Measurements from ENCODE around the gene ADAM12.

Gene ADAM12

DNA sequence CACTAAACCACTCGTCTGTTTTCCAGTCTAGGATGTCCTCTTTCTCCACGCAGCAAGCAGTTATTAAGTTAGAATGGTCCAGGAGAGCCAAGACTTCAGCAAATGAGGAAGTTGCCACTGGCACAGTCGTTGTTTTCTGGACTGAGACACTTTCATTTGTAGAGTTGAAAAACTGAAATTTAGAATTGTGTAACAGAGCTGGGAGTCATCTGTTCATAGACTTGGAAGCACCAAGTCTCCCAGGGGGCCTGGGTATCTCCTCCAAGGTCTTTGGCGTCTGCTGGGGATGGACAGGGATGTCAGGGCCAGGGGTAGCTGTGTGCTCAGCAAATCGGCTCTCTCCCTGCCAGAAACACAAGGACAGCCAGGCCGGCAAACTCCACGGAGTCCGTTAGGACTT, 283.5 kb downstream of the ADAM12 start:
- DNase-seq = no peak

DNA sequence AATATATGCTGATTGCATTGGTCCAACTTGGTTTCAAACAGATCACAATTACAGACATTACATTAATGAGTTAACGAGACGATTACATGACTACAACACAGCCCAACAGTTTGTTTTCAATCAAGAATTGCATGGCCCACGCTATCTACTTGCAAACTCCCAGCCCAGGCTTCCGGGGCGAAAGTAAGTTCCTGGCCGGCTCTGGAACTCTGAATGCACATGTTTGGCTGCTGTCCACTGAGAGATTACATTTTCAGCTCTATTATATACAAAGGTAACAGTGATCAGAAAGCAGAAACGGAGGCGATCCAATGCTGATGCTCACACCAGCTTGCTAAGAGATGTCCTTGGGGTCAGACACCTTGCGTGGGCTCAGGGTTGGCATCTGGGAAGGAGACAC, 285.6 kb downstream of the ADAM12 start:
- no peak for DNase-seq

GRCh38 chr10:126101736-126102135, 286.5 kb downstream of the ADAM12 start:
- no peak for DNase-seq

GRCh38 chr10:126101325-126101724, 287.0 kb downstream of the ADAM12 start:
- DNase-seq = no peak

DNA sequence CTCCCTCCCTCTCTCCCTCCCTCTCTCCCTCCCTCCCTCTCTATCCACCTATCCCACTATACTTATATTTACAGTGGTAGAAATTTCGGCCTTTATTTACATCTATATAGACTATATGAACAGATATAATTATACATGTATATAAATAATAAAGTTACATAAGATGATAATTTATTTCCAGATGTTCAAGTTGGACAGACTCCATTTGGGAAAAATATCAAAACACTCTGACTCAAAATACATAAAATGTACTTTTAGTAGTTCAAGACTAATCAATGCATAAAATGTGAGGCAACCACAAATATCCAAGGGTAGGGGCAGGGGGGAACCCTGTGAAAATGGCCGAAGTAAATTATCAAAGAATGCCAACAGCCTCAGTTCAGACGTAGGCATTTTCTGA, 288.9 kb downstream of the ADAM12 start:
- DNase-seq = no peak

GRCh38 chr10:126098226-126098581, 290.1 kb downstream of the ADAM12 start:
- no peak for DNase-seq

- DNase-seq = no peak
Measured at GRCh38 chr10:126097558-126098225, 290.6 kb downstream of the ADAM12 start.

DNA sequence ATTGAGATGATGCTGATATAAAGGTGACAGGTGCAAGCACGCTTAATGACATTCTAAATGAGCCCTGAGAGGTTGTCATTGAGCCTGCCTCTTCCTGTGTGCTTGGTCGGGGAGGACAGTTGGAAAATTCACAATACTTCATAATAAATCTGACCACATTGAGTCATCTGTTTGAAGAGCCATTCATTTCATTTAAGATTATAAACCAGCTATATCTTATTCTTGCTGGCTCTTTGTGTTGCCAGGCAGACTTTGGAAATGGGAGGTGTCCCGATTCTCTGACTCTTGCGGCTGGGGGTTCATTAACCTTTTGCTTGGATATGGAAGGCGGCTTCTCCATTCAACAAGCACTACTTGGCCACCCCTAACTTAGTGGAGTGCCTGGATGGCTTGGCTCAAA, 293.7 kb downstream of the ADAM12 start:
- DNase-seq = peak; percentile 9

- DNase-seq = no peak
Measured at GRCh38 chr10:126092366-126093215, 295.7 kb downstream of the ADAM12 start.

GRCh38 chr10:126090911-126091728, 297.2 kb downstream of the ADAM12 start:
- no peak for DNase-seq

DNA sequence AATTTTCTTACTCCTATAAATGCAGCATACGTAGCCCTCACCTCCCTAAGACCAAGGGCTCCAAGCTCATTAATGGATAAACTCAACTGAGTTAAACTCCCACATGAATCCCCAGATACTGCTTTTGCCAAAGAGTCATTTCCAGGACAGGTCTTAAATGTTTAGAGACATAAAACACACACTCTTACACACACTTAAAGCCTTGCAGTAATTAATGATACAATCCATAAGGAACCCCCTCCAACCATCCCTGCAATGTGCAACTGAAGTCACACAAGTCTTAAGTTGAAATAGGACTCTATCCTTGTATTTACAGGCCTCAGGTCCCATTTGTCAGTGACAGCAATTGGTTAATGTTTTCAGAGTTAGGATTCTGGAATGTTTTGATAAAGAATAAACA, 297.8 kb downstream of the ADAM12 start:
- DNase-seq = no peak

DNA sequence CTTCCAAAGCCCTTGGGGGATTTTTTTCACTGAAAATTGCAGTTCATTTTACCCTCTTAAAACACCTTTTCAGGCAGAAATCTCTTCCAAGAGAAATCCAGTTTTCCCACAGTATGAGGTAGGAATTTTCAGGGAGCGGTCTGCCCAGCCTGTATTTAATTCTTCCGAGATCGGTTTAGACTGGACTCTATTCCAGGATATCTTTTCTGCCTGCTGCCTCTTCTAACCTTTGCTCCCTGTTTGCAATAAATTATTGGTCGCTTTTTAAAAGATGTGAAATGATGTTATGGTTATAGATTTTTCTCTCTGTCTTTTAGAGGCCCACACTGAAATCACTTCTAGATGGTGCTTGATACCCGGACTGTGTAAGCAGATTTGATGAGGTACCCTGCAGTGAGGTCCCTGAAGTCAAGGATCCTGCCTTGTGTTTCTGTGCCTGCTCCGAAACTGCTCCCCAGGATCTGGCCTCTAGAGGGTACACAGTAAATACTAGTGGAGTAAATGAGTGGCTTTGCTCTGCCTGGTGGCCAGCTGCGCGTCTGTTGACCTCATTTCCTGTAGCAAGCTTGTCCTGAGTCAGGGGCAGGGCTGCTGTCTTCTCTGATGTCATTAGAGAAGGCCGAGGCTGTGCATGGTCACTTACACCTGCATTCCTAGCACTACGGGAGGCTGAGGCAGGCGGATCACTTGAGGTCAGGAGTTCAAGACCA, 300.3 kb downstream of the ADAM12 start:
- no peak for DNase-seq

- no peak for DNase-seq
Measured at GRCh38 chr10:126087153-126087680, 301.1 kb downstream of the ADAM12 start.

- DNase-seq = no peak
Measured at GRCh38 chr10:126085806-126086205, 302.5 kb downstream of the ADAM12 start.

- no peak for DNase-seq
Measured at GRCh38 chr10:126084369-126084768, 303.9 kb downstream of the ADAM12 start.

DNA sequence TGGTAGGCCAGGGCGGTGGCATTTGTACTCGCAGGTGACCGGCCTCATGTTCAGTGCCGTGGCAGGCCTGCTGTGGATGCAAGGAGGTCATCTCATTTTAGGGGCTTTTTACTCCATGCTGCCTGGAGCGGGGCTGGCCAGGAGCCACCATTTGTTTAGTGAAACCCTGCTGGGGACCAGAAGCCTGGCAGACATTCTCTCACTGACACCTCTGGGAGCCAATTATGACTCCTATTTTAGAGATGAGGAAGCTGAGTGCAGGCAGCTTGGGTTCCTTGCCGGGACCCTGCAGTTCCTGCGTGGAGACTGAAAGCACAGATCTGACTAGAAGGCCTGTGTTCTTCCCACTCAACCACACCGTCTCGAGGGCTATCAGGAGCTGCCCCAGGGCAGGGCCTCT, 305.3 kb downstream of the ADAM12 start:
- DNase-seq = no peak

GRCh38 chr10:126081841-126082466, 306.3 kb downstream of the ADAM12 start:
- DNase-seq = no peak

- DNase-seq = no peak
Measured at GRCh38 chr10:126080879-126081411, 307.3 kb downstream of the ADAM12 start.

GRCh38 chr10:126080291-126080825, 307.9 kb downstream of the ADAM12 start:
- DNase-seq = no peak

DNA sequence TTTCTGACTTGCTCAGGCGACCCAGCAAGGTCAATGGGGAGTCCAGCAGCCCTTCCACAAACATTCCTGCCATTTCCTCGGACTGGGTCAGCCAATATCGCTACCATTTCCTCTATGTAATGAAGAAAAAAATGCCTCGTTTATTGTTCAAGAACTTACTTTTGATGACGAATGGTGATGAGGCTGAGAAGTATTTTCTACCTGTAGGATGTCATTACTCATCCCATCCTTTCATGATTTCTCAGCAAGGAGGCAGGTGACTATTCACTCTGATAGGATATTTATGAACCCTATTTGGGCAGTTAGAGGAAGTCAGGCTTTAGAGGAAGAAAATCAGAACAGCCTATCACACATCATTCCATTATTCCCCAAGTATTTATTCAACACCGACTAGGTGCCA, 313.3 kb downstream of the ADAM12 start:
- no peak for DNase-seq

- DNase-seq = no peak
Measured at GRCh38 chr10:126074291-126074690, 314.0 kb downstream of the ADAM12 start.

DNA sequence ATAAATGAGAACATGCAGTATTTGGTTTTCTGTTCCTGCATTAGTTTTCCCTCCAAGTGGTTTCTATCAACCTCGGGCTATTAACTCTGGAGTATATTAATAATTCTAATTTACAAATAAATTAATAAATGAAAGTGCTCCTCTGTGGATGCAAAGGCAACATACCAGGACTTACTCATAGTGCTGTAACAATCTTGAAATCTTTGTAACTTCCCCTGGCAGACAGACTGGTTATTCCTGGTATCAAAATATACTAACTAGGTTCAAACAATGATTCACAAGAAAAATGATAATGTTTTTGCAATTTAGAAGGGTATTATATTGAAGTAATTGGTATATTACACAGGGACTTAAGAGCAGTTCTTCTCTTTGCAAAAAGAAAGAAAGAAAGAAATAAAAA, 314.7 kb downstream of the ADAM12 start:
- no peak for DNase-seq

Measured in NCI-H2029 (cell line).